ENCODE results near the gene MYO3B. TPM values are rescaled to one million over a fixed set of nuclear protein-coding genes. Genes with fewer than 3 reads are reported as not detected.

Gene MYO3B
- total and polyA plus RNA-seq, 7 experiments from 2014 or later: 0.66 to 0.82 TPM; not detected in 5

- intact Hi-C loops (cut with micrococcal nuclease): no loop called here
- no peak overlapping the region for H3K27ac Mint-ChIP-seq
- no peaks in the 10 kb centered on the region for H3K4me1 ChIP-seq (ENCODE audit: control insufficient read depth in 2 of 2, insufficient read depth in 2 of 2, low read length in 2 of 2)
- no peaks in the 10 kb centered on the region for H3K4me1 Mint-ChIP-seq
- POLR2A ChIA-PET: no interaction called here
- H3K36me3 ChIP-seq (ENCODE audit: control insufficient read depth in 2 of 3, insufficient read depth in 3 of 3, low read length in 3 of 3): no peaks in the 10 kb centered on the region
- no peaks in the 10 kb centered on the region for H3K36me3 Mint-ChIP-seq
- H3K9me3 ChIP-seq (ENCODE audit: control insufficient read depth in 2 of 3, low read length in 3 of 3): no peaks in the 10 kb centered on the region
- no peak for DNase-seq
- H3K27me3 Mint-ChIP-seq: peaks cover 34 to 51% (median 46%) of the 10 kb centered on the region in 5 donors
- CTCF ChIA-PET: no interaction called here
- no peak for ATAC-seq
- H3K27ac ChIP-seq (ENCODE audit: low read depth, low read length): no peak overlapping the region
- H3K27me3 ChIP-seq (ENCODE audit: control insufficient read depth in 2 of 2, insufficient read depth in 2 of 2, low read length in 2 of 2): no peaks in the 10 kb centered on the region
- H3K9me3 Mint-ChIP-seq: no peaks in the 10 kb centered on the region
- no peak overlapping the region for H3K4me3 Mint-ChIP-seq
- H3K4me3 ChIP-seq (ENCODE audit: low read length): no peak overlapping the region
These were observed 60.8 kb downstream of the MYO3B start for GRCh38 chr2:170238776-170239175.

GRCh38 chr2:170240629-170241028, 62.7 kb downstream of the MYO3B start:
- no peak overlapping the region for H3K27ac Mint-ChIP-seq
- no peaks in the 10 kb centered on the region for H3K36me3 ChIP-seq (ENCODE audit: control insufficient read depth in 2 of 3, insufficient read depth in 3 of 3, low read length in 3 of 3)
- H3K27ac ChIP-seq (ENCODE audit: low read depth, low read length): no peak overlapping the region
- no peaks in the 10 kb centered on the region for H3K27me3 ChIP-seq (ENCODE audit: control insufficient read depth in 2 of 2, insufficient read depth in 2 of 2, low read length in 2 of 2)
- DNase-seq (no peak), ATAC-seq (no peak)
- H3K9me3 Mint-ChIP-seq: no peaks in the 10 kb centered on the region
- H3K4me1 ChIP-seq (ENCODE audit: control insufficient read depth in 2 of 2, insufficient read depth in 2 of 2, low read length in 2 of 2): no peaks in the 10 kb centered on the region
- CTCF ChIA-PET: no interaction called here
- peaks cover 0 to 4% (median 0%) of the 10 kb centered on the region in 5 donors for H3K36me3 Mint-ChIP-seq
- POLR2A ChIA-PET: interaction anchor here (0.8 kb wide), 1 partner anchor 29 kb away, joined by 3 read pairs; no protein-coding TSS in a partner anchor
- H3K4me3 ChIP-seq (ENCODE audit: low read length): no peak overlapping the region
- no peaks in the 10 kb centered on the region for H3K9me3 ChIP-seq (ENCODE audit: control insufficient read depth in 2 of 3, low read length in 3 of 3)
- H3K27me3 Mint-ChIP-seq: peaks cover 37 to 63% (median 55%) of the 10 kb centered on the region in 5 donors
- intact Hi-C loops (cut with micrococcal nuclease): no loop called here
- H3K4me3 Mint-ChIP-seq: no peak overlapping the region
- H3K4me1 Mint-ChIP-seq: no peaks in the 10 kb centered on the region

- Histone ChIP-seq H3K4me3 (ENCODE audit: low read length) (no peak overlapping the region), H3K27me3 (ENCODE audit: control insufficient read depth in 2 of 2, insufficient read depth in 2 of 2, low read length in 2 of 2) (no peaks in the 10 kb centered on the region), H3K9me3 (ENCODE audit: control insufficient read depth in 2 of 3, low read length in 3 of 3) (no peaks in the 10 kb centered on the region), H3K4me1 (ENCODE audit: control insufficient read depth in 2 of 2, insufficient read depth in 2 of 2, low read length in 2 of 2) (no peaks in the 10 kb centered on the region), H3K36me3 (ENCODE audit: control insufficient read depth in 2 of 3, insufficient read depth in 3 of 3, low read length in 3 of 3) (no peaks in the 10 kb centered on the region), H3K27ac (ENCODE audit: low read depth, low read length) (no peak overlapping the region)
- Mint-ChIP-seq H3K9me3 (no peaks in the 10 kb centered on the region), H3K4me1 (no peaks in the 10 kb centered on the region), H3K27ac (no peak overlapping the region), H3K4me3 (no peak overlapping the region), H3K36me3 (peaks cover 0 to 4% (median 0%) of the 10 kb centered on the region in 5 donors), H3K27me3 (peaks cover 41 to 63% (median 57%) of the 10 kb centered on the region in 5 donors)
- ChIA-PET POLR2A (no interaction called here), CTCF (no interaction called here)
- intact Hi-C loops (cut with micrococcal nuclease): no loop called here
- DNase-seq (no peak), ATAC-seq (no peak)
These were observed 63.8 kb downstream of the MYO3B start for GRCh38 chr2:170241756-170242155.

- Histone ChIP-seq H3K4me3 (ENCODE audit: low read length) (no peak overlapping the region), H3K27me3 (ENCODE audit: control insufficient read depth in 2 of 2, insufficient read depth in 2 of 2, low read length in 2 of 2) (no peaks in the 10 kb centered on the region), H3K27ac (ENCODE audit: low read depth, low read length) (no peak overlapping the region), H3K4me1 (ENCODE audit: control insufficient read depth in 2 of 2, insufficient read depth in 2 of 2, low read length in 2 of 2) (no peaks in the 10 kb centered on the region), H3K9me3 (ENCODE audit: control insufficient read depth in 2 of 3, low read length in 3 of 3) (no peaks in the 10 kb centered on the region), H3K36me3 (ENCODE audit: control insufficient read depth in 2 of 3, insufficient read depth in 3 of 3, low read length in 3 of 3) (no peaks in the 10 kb centered on the region)
- peaks cover 0 to 4% (median 0%) of the 10 kb centered on the region in 5 donors for H3K36me3 Mint-ChIP-seq
- H3K9me3 Mint-ChIP-seq: no peaks in the 10 kb centered on the region
- H3K4me3 Mint-ChIP-seq: no peak overlapping the region
- peaks cover 34 to 60% (median 53%) of the 10 kb centered on the region in 5 donors for H3K27me3 Mint-ChIP-seq
- ChIA-PET CTCF (no interaction called here), POLR2A (no interaction called here)
- no peak for ATAC-seq
- H3K4me1 Mint-ChIP-seq: no peaks in the 10 kb centered on the region
- H3K27ac Mint-ChIP-seq: no peak overlapping the region
- intact Hi-C loops (cut with micrococcal nuclease): no loop called here
- DNase-seq: no peak
These were observed 65.3 kb downstream of the MYO3B start for GRCh38 chr2:170243118-170243837.

GRCh38 chr2:170243898-170244297, 66.0 kb downstream of the MYO3B start:
- intact Hi-C loops (cut with micrococcal nuclease): no loop called here
- H3K9me3 ChIP-seq (ENCODE audit: control insufficient read depth in 2 of 3, low read length in 3 of 3): no peaks in the 10 kb centered on the region
- no peaks in the 10 kb centered on the region for H3K4me1 ChIP-seq (ENCODE audit: control insufficient read depth in 2 of 2, insufficient read depth in 2 of 2, low read length in 2 of 2)
- H3K4me3 Mint-ChIP-seq: no peak overlapping the region
- no peak overlapping the region for H3K27ac Mint-ChIP-seq
- no peaks in the 10 kb centered on the region for H3K27me3 ChIP-seq (ENCODE audit: control insufficient read depth in 2 of 2, insufficient read depth in 2 of 2, low read length in 2 of 2)
- H3K36me3 Mint-ChIP-seq: peaks cover 0 to 4% (median 0%) of the 10 kb centered on the region in 5 donors
- CTCF ChIA-PET: no interaction called here
- no peak for ATAC-seq
- POLR2A ChIA-PET: no interaction called here
- H3K27me3 Mint-ChIP-seq: peaks cover 31 to 60% (median 49%) of the 10 kb centered on the region in 5 donors
- no peak for DNase-seq
- no peak overlapping the region for H3K27ac ChIP-seq (ENCODE audit: low read depth, low read length)
- no peaks in the 10 kb centered on the region for H3K4me1 Mint-ChIP-seq
- no peaks in the 10 kb centered on the region for H3K9me3 Mint-ChIP-seq
- H3K36me3 ChIP-seq (ENCODE audit: control insufficient read depth in 2 of 3, insufficient read depth in 3 of 3, low read length in 3 of 3): no peaks in the 10 kb centered on the region
- H3K4me3 ChIP-seq (ENCODE audit: low read length): no peak overlapping the region

GRCh38 chr2:170244555-170244954, 66.6 kb downstream of the MYO3B start:
- intact Hi-C loops (cut with micrococcal nuclease): no loop called here

GRCh38 chr2:170245312-170245711, 67.4 kb downstream of the MYO3B start:
- intact Hi-C loops (cut with micrococcal nuclease): no loop called here
- peaks cover 25 to 61% (median 41%) of the 10 kb centered on the region in 5 donors for H3K27me3 Mint-ChIP-seq
- H3K27ac Mint-ChIP-seq: no peak overlapping the region
- Histone ChIP-seq H3K27me3 (ENCODE audit: control insufficient read depth in 2 of 2, insufficient read depth in 2 of 2, low read length in 2 of 2) (no peaks in the 10 kb centered on the region), H3K9me3 (ENCODE audit: control insufficient read depth in 2 of 3, low read length in 3 of 3) (no peaks in the 10 kb centered on the region), H3K27ac (ENCODE audit: low read depth, low read length) (no peak overlapping the region), H3K4me3 (ENCODE audit: low read length) (no peak overlapping the region), H3K36me3 (ENCODE audit: control insufficient read depth in 2 of 3, insufficient read depth in 3 of 3, low read length in 3 of 3) (no peaks in the 10 kb centered on the region), H3K4me1 (ENCODE audit: control insufficient read depth in 2 of 2, insufficient read depth in 2 of 2, low read length in 2 of 2) (no peaks in the 10 kb centered on the region)
- no peak for ATAC-seq
- peaks cover 0 to 4% (median 0%) of the 10 kb centered on the region in 5 donors for H3K36me3 Mint-ChIP-seq
- DNase-seq: no peak
- H3K4me3 Mint-ChIP-seq: no peak overlapping the region
- ChIA-PET POLR2A (no interaction called here), CTCF (no interaction called here)
- H3K9me3 Mint-ChIP-seq: no peaks in the 10 kb centered on the region
- no peaks in the 10 kb centered on the region for H3K4me1 Mint-ChIP-seq

More at GRCh38 chr2:170244555-170244954, 66.6 kb downstream of the MYO3B start:
- Histone ChIP-seq H3K9me3 (ENCODE audit: control insufficient read depth in 2 of 3, low read length in 3 of 3) (no peaks in the 10 kb centered on the region), H3K27ac (ENCODE audit: low read depth, low read length) (no peak overlapping the region), H3K4me3 (ENCODE audit: low read length) (no peak overlapping the region), H3K36me3 (ENCODE audit: control insufficient read depth in 2 of 3, insufficient read depth in 3 of 3, low read length in 3 of 3) (no peaks in the 10 kb centered on the region), H3K4me1 (ENCODE audit: control insufficient read depth in 2 of 2, insufficient read depth in 2 of 2, low read length in 2 of 2) (no peaks in the 10 kb centered on the region), H3K27me3 (ENCODE audit: control insufficient read depth in 2 of 2, insufficient read depth in 2 of 2, low read length in 2 of 2) (no peaks in the 10 kb centered on the region)
- ATAC-seq (no peak), DNase-seq (no peak)
- ChIA-PET CTCF (no interaction called here), POLR2A (no interaction called here)
- Mint-ChIP-seq H3K27ac (no peak overlapping the region), H3K4me3 (no peak overlapping the region), H3K27me3 (peaks cover 29 to 62% (median 43%) of the 10 kb centered on the region in 5 donors), H3K9me3 (no peaks in the 10 kb centered on the region), H3K4me1 (no peaks in the 10 kb centered on the region), H3K36me3 (peaks cover 0 to 4% (median 0%) of the 10 kb centered on the region in 5 donors)

All from naive thymus-derived CD4-positive, alpha-beta T cell (primary cell).